Measurements from ENCODE around the gene PTPRN2. TPM values are rescaled to one million over a fixed set of nuclear protein-coding genes. Genes with fewer than 3 reads are reported as not detected.

Gene PTPRN2
- total RNA-seq, 1 donor from 2014 or later = 15.4 TPM

- Mint-ChIP-seq H3K4me3 (no peak overlapping the region), H3K36me3 (no peaks in the 10 kb centered on the region), H3K4me1 (ENCODE audit: unreplicated experiment) (peaks cover 8% of the 10 kb centered on the region), H3K27ac (no peak overlapping the region), H3K27me3 (peaks cover 14% of the 10 kb centered on the region), H3K9me3 (no peaks in the 10 kb centered on the region)
- TF ChIP-seq, protein P1, sequence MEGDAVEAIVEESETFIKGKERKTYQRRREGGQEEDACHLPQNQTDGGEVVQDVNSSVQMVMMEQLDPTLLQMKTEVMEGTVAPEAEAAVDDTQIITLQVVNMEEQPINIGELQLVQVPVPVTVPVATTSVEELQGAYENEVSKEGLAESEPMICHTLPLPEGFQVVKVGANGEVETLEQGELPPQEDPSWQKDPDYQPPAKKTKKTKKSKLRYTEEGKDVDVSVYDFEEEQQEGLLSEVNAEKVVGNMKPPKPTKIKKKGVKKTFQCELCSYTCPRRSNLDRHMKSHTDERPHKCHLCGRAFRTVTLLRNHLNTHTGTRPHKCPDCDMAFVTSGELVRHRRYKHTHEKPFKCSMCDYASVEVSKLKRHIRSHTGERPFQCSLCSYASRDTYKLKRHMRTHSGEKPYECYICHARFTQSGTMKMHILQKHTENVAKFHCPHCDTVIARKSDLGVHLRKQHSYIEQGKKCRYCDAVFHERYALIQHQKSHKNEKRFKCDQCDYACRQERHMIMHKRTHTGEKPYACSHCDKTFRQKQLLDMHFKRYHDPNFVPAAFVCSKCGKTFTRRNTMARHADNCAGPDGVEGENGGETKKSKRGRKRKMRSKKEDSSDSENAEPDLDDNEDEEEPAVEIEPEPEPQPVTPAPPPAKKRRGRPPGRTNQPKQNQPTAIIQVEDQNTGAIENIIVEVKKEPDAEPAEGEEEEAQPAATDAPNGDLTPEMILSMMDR (conservative IDR thresholded peaks at IDR 0.05) = no peak
- no peak for DNase-seq (ENCODE audit: extremely low spot score, unreplicated experiment)
Measured at GRCh38 chr7:157664871-157665633, 922.6 kb downstream of the PTPRN2 start.

DNA sequence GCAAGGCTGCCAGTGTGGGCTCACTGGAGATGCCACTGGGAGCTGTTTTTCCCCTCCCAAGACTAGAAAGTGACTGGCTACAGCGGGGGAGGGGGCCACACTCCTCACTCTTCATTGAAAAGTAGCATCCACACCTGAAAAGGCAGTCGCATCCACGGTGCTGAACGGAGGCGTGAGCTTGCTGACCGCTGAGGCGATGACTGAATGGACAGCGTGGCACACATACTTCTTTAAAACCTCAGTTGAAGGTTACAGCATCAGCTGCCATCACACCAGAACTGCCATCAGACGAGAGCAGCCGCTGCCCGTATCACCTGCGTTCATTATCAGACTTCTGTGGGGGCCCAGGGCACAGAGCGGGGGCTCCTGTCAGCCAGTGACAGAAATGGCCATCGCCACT lies 923.6 kb downstream of the PTPRN2 start:
- Mint-ChIP-seq H3K9me3 (no peaks in the 10 kb centered on the region), H3K4me3 (no peak overlapping the region), H3K27me3 (peaks cover 8% of the 10 kb centered on the region), H3K36me3 (no peaks in the 10 kb centered on the region), H3K27ac (no peak overlapping the region), H3K4me1 (ENCODE audit: unreplicated experiment) (peaks cover 8% of the 10 kb centered on the region)
- TF ChIP-seq, protein P1 (conservative IDR thresholded peaks at IDR 0.05) = no peak
- no peak for DNase-seq (ENCODE audit: extremely low spot score, unreplicated experiment)

DNA sequence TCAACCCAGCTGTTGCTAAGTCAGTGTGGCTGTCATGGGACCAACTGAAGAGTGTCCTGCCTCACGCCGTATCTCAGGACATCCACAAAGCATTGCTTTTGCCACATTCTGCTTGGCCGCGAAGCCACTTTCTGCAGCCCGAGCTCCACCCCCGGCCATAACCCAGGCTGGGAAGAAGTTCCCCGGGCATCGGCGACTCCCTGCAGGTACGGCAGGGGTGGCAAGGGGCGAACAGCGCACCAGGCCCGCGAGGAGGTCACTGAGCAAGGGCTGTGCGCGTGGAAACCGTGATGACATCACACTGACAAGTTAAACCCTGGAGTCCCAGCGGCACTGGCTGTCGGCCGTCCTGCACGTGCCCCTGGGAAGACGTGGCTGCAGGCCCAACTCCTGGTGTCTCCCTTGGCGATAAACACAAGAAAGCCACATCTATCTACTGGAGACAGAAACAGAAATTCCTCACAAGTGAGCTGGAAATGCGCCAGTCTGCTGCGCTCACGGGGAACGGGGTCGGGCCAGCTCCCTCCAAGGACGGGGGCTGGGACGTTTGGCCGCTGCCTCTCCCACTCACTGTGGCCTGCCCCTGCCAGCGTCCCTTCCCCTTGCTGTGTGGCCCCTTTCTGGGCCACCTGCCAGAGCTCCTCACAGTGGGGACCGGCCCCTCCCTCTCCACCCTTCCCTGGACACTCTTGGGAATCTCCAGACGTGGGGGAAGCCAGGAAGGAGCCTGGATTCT lies 924.5 kb downstream of the PTPRN2 start:
- H3K9me3 Mint-ChIP-seq = no peaks in the 10 kb centered on the region
- peaks cover under 1% of the 10 kb centered on the region for H3K4me1 Mint-ChIP-seq (ENCODE audit: unreplicated experiment)
- TF ChIP-seq, protein P1 (conservative IDR thresholded peaks at IDR 0.05) = no peak
- H3K27ac Mint-ChIP-seq = no peak overlapping the region
- no peak for DNase-seq (ENCODE audit: extremely low spot score, unreplicated experiment)
- no peak overlapping the region for H3K4me3 Mint-ChIP-seq
- no peaks in the 10 kb centered on the region for H3K36me3 Mint-ChIP-seq
- H3K27me3 Mint-ChIP-seq = peaks cover 3% of the 10 kb centered on the region

DNA sequence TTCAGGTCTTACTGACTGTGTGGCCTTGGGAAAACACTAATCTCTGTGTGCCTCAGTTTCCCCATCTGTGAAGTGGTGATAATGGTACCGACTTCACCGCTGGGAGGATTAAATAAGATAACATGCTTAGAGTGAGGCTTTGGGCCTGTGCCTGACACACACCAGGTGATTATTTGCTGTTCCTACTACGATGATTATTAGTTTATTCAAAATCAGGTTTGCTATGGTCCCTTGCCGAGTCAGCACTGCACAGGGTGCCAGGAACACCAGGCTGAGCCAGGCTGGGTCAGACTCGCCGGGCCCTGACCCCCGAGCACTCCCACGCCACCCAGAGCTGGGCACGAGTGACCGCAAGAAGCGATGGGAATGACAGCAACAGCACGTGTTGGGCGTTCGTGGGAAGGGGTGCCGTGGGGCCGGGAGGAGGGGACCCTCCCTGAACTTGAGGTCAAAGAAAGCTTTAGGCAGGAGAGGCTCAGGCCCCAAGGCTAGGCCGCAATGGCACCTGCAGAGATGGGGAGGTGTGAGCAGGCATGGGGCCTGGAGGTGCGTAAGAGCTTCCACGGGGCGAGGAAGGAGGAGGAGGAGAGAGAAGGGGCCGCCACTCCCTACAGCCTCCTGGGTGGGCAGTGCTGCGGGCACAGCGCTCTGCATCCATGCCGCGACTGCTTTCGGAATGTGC lies 925.4 kb downstream of the PTPRN2 start:
- Mint-ChIP-seq H3K9me3 (no peaks in the 10 kb centered on the region), H3K27ac (no peak overlapping the region), H3K36me3 (no peaks in the 10 kb centered on the region), H3K4me1 (ENCODE audit: unreplicated experiment) (no peaks in the 10 kb centered on the region), H3K4me3 (no peak overlapping the region), H3K27me3 (peaks cover 3% of the 10 kb centered on the region)
- TF ChIP-seq, protein P1 (conservative IDR thresholded peaks at IDR 0.05) = no peak
- DNase-seq (ENCODE audit: extremely low spot score, unreplicated experiment) = no peak

DNA sequence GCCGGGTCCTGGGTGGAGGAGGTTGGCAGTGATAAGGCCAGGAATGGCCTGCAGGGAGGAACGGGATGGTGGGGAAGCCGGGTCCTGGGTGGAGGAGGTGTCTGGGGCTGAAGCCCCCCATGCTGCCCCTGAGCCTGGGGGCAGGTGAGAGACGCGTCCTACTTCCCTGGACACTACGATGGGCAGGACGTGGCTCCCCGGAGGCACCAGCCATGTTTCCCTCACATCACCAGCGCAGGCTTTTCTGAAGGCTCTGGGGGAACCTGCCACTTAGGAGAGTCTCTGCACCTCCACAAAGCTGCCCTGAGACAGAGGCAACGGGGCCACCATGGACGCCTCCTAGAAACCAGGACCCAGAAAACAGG lies 926.0 kb downstream of the PTPRN2 start:
- TF ChIP-seq, protein P1 (conservative IDR thresholded peaks at IDR 0.05) = no peak
- Mint-ChIP-seq H3K27me3 (peaks cover 3% of the 10 kb centered on the region), H3K4me3 (no peak overlapping the region)

More for the DNA sequence above, 926.0 kb downstream of the PTPRN2 start:
- no peak overlapping the region for H3K27ac Mint-ChIP-seq
- H3K4me1 Mint-ChIP-seq (ENCODE audit: unreplicated experiment) = no peaks in the 10 kb centered on the region
- no peaks in the 10 kb centered on the region for H3K9me3 Mint-ChIP-seq
- H3K36me3 Mint-ChIP-seq = no peaks in the 10 kb centered on the region
- no peak for DNase-seq (ENCODE audit: extremely low spot score, unreplicated experiment)

All from type B pancreatic cell (in vitro differentiated cells).